Left cardiac atrium (tissue), 4 donors: ENCODE results near the gene CD34. TPM values are rescaled to one million over a fixed set of nuclear protein-coding genes. Genes with fewer than 3 reads are reported as not detected.
A peak's percentile ranks its signal among the peaks of the same experiment; 100 is the strongest.
"Not testable (repeated sequence)": the region's sequence is repeated elsewhere in the genome, so short reads cannot be mapped to it uniquely, and the experiment has no call there.

Experiments
- ATAC-seq, 2 donors: fragments of 200-7000 bp; cut with Tn5 transposase; one replicate each; pipeline ENCODE4 v1.9.1; 2020; ENCODE audit warnings: mild to moderate bottlenecking in 2 of 2, moderate library complexity in 2 of 2
- DNase-seq: peaks from one replicate; pipeline ENCODE4 v3.0.0-alpha.2; 2020
- intact Hi-C, 2 donors: fragments of 100-400 bp; cut with DNase I; formaldehyde crosslinking; loops; one replicate each; pipeline versions ENCODE4 v1.14.1 to v1.15.1; 2022 to 2023
- total RNA-seq, 2 donors: library from RNA; stranded (reverse); fragmentation: NEBNext Ultra II Directional; extraction: Animal tissue kit (Norgen Biotek cat#: 25700); gene quantifications; one replicate each; pipeline ENCODE4 v1.2.1, GENCODE V29; 2021
- donor health status: DM: no; HTN: yes; CAD: no.
- donor health status: DM: no; HTN: yes; CAD: no; lungs with severe emphysema.
- donor health status: DM: yes; HTN: yes; CAD: no.
- donor health status: Dilated cardiomyopathy.

CD34 gene
- total RNA-seq, 2 donors from 2014 or later = 101 to 115 TPM

GRCh38 chr1:207884266-207885029, 26.5 kb downstream of the CD34 start:
- intact Hi-C loops = loop anchor here (5.0 to 10.0 kb wide), 3 partner anchors 78 to 210 kb away; no protein-coding TSS in a partner anchor
- ATAC-seq = no peak
- DNase-seq = no peak

- ATAC-seq (no peak), DNase-seq (no peak)
- intact Hi-C loops = loop anchor here in 1 of 2 donors (10.0 kb wide), 2 partner anchors 111 to 211 kb away; no protein-coding TSS in a partner anchor
Measured at GRCh38 chr1:207883660-207884250, 27.2 kb downstream of the CD34 start.

GRCh38 chr1:207883104-207883651, 27.7 kb downstream of the CD34 start:
- DNase-seq (no peak), ATAC-seq (no peak)
- intact Hi-C loops = loop anchor here in 1 of 2 donors (10.0 kb wide), 2 partner anchors 112 to 212 kb away; no protein-coding TSS in a partner anchor

- ATAC-seq = no peak
- no peak for DNase-seq
- intact Hi-C loops = loop anchor here in 1 of 2 donors (10.0 kb wide), 2 partner anchors 112 to 212 kb away; no protein-coding TSS in a partner anchor
Measured at GRCh38 chr1:207882692-207883091, 28.2 kb downstream of the CD34 start.

GRCh38 chr1:207878939-207879338, 32.0 kb downstream of the CD34 start:
- no peak for ATAC-seq
- intact Hi-C loops = no loop called here
- DNase-seq = no peak

GRCh38 chr1:207877914-207878313, 33.0 kb downstream of the CD34 start:
- ATAC-seq, DNase-seq, intact Hi-C loops: not testable (repeated sequence)

- DNase-seq (no peak), ATAC-seq (no peak)
- intact Hi-C loops = no loop called here
Measured at GRCh38 chr1:207876131-207876530, 34.8 kb downstream of the CD34 start.

- ATAC-seq (no peak), DNase-seq (no peak)
- intact Hi-C loops = no loop called here
Measured at GRCh38 chr1:207875532-207875931, 35.4 kb downstream of the CD34 start.

GRCh38 chr1:207873055-207873890, 37.7 kb downstream of the CD34 start:
- intact Hi-C loops = no loop called here
- ATAC-seq (no peak), DNase-seq (no peak)

GRCh38 chr1:207872621-207873020, 38.3 kb downstream of the CD34 start:
- DNase-seq (no peak), ATAC-seq (no peak)
- intact Hi-C loops = no loop called here

GRCh38 chr1:207871117-207871649, 39.7 kb downstream of the CD34 start:
- intact Hi-C loops = no loop called here
- DNase-seq = no peak
- ATAC-seq = no peak

GRCh38 chr1:207870306-207871031, 40.5 kb downstream of the CD34 start:
- no peak for DNase-seq
- no peak for ATAC-seq
- intact Hi-C loops = no loop called here

- intact Hi-C loops = loop anchor here (1.0 to 5.0 kb wide), 2 partner anchors 42 to 43 kb away; no protein-coding TSS in a partner anchor
- ATAC-seq = no peak
- no peak for DNase-seq
Measured at GRCh38 chr1:207869859-207870258, 41.1 kb downstream of the CD34 start.

- ATAC-seq = peak; percentile 66 to 84
- intact Hi-C loops = loop anchor here (1.0 to 5.0 kb wide), 2 partner anchors 41 to 42 kb away; no protein-coding TSS in a partner anchor
Measured at GRCh38 chr1:207868774-207869721, 41.9 kb downstream of the CD34 start.

GRCh38 chr1:207868251-207868773, 42.6 kb downstream of the CD34 start:
- intact Hi-C loops = loop anchor here in 1 of 2 donors (5.0 kb wide), 1 partner anchor 41 kb away; no protein-coding TSS in a partner anchor
- peak; percentile 52 for DNase-seq
- peak; percentile 38 to 45 for ATAC-seq

More at GRCh38 chr1:207868774-207869721, 41.9 kb downstream of the CD34 start:
- DNase-seq = peak; percentile 83
